ENCODE data around the gene HNRNPC. TPM values are rescaled to one million over a fixed set of nuclear protein-coding genes. Genes with fewer than 3 reads are reported as not detected.

Gene HNRNPC
- total and polyA plus RNA-seq, 10 of the 15 experiments (the other 5 are each of a cell fraction or from before 2014, with no cell fraction given): 679 to 1,492 (median 1,262) TPM

DNA sequence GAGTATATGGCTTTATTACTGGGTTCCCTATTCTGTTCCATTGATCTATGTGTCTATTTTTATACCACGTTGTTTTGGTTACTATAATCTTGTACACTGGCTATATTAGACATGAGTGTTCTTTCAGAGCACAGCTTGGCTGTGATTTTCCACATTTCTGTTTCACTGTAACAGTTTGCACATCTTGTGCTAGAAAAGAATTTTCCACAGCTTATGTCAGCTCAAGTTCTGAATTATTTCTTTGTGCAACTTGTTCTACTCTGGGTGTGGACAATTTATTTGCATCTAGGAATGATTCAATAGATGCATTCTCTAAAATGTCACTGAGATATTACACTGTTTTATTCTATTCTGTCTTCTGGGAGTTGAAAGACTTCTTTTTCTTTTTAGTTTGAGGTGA lies 85.0 kb downstream of the HNRNPC start:
- WGBS (ENCODE audit: insufficient coverage, insufficient replicate concordance, low lambda C conversion rate, missing lambda C conversion rate): 4% methylated on average over 1 of the region's 1 CpG
- CTCF ChIA-PET: interaction anchor here (1.5 kb wide), 1 partner anchor 48 kb away, joined by 3 read pairs; no protein-coding TSS in a partner anchor
- Histone ChIP-seq H4K20me1 (ENCODE audit: control insufficient read depth, insufficient read depth) (no peaks in the 10 kb centered on the region), H3K9ac (ENCODE audit: control insufficient read depth, insufficient read depth, low read length) (no peak overlapping the region), H3K4me3 (no peak overlapping the region), H3K79me2 (ENCODE audit: control insufficient read depth, insufficient read depth, low read length) (no peaks in the 10 kb centered on the region), H3K4me2 (ENCODE audit: control insufficient read depth, insufficient read depth) (no peak overlapping the region), H3K4me1 (ENCODE audit: control insufficient read depth, insufficient read depth, low read length) (no peaks in the 10 kb centered on the region), H3K36me3 (ENCODE audit: control insufficient read depth in 2 of 2, insufficient read depth in 2 of 2, low read length in 1 of 2) (no peaks in the 10 kb centered on the region), H3K9me3 (replicated peaks; ENCODE audit: control insufficient read depth, insufficient read depth, low read length) (no peaks in the 10 kb centered on the region), H3K27me3 (replicated peaks in 1 of 2; ENCODE audit: control insufficient read depth in 2 of 2, insufficient read depth in 2 of 2, low read length in 1 of 2) (no peaks in the 10 kb centered on the region), H2AFZ (ENCODE audit: control insufficient read depth, low read depth, low read length) (no peak overlapping the region), H3K27ac (ENCODE audit: control insufficient read depth, insufficient read depth) (no peak overlapping the region)
- FAIRE-seq: no peak
- POLR2A ChIA-PET: no interaction called here
- BruUV-seq (replicated peaks): no TSS peak
- no peak for TF ChIP-seq RUNX3 (IDR thresholded peaks at IDR 0.05; ENCODE audit: low read length)
- TF ChIP-seq IRF4 (IDR thresholded peaks at IDR 0.05; ENCODE audit: low read depth, low read length): no peak
- TF ChIP-seq HCFC1 (IDR thresholded peaks at IDR 0.05; ENCODE audit: low read length): no peak
- TF ChIP-seq RELA (IDR thresholded peaks at IDR 0.05; ENCODE audit: borderline replicate concordance, partially characterized antibody): no peak
- TF ChIP-seq SP1 (IDR thresholded peaks at IDR 0.05; ENCODE audit: low read depth, low read length): no peak
- DNase-seq (ENCODE audit: low read depth, low spot score): no peak
- in situ Hi-C loops (cut with MboI): no loop called here
- ATAC-seq: no peak
- SMC1A ChIA-PET (ENCODE audit: uncharacterized antibody, unreplicated experiment): no interaction called here
- RAD21 ChIA-PET (ENCODE audit: unreplicated experiment): no interaction called here
- intact Hi-C loops (cut with micrococcal nuclease; ENCODE audit: unreplicated experiment): no loop called here

- no TSS peak for BruUV-seq (replicated peaks)
- ChIA-PET CTCF (no interaction called here), POLR2A (no interaction called here), RAD21 (ENCODE audit: unreplicated experiment) (no interaction called here), SMC1A (ENCODE audit: uncharacterized antibody, unreplicated experiment) (no interaction called here)
- no peak overlapping the region for H3K27ac ChIP-seq (ENCODE audit: control insufficient read depth, insufficient read depth)
- no peak overlapping the region for H3K4me2 ChIP-seq (ENCODE audit: control insufficient read depth, insufficient read depth)
- H4K20me1 ChIP-seq (ENCODE audit: control insufficient read depth, insufficient read depth): no peaks in the 10 kb centered on the region
- ATAC-seq: no peak
- in situ Hi-C loops (cut with MboI) (no loop called here), intact Hi-C loops (cut with micrococcal nuclease; ENCODE audit: unreplicated experiment) (no loop called here)
- no peak overlapping the region for H3K9ac ChIP-seq (ENCODE audit: control insufficient read depth, insufficient read depth, low read length)
- H3K36me3 ChIP-seq (ENCODE audit: control insufficient read depth in 2 of 2, insufficient read depth in 2 of 2, low read length in 1 of 2): no peaks in the 10 kb centered on the region
- no peak for FAIRE-seq
- no peak overlapping the region for H2AFZ ChIP-seq (ENCODE audit: control insufficient read depth, low read depth, low read length)
- H3K27me3 ChIP-seq (replicated peaks in 1 of 2; ENCODE audit: control insufficient read depth in 2 of 2, insufficient read depth in 2 of 2, low read length in 1 of 2): no peaks in the 10 kb centered on the region
- H3K9me3 ChIP-seq (replicated peaks; ENCODE audit: control insufficient read depth, insufficient read depth, low read length): no peaks in the 10 kb centered on the region
- H3K4me3 ChIP-seq: no peak overlapping the region
- no peaks in the 10 kb centered on the region for H3K4me1 ChIP-seq (ENCODE audit: control insufficient read depth, insufficient read depth, low read length)
- no peaks in the 10 kb centered on the region for H3K79me2 ChIP-seq (ENCODE audit: control insufficient read depth, insufficient read depth, low read length)
- DNase-seq (ENCODE audit: low read depth, low spot score): no peak
- TF ChIP-seq PML (IDR thresholded peaks at IDR 0.05; ENCODE audit: low read length) (no peak), CREB1 (IDR thresholded peaks at IDR 0.05; ENCODE audit: low read depth) (no peak), CHD2 (IDR thresholded peaks at IDR 0.05; ENCODE audit: borderline replicate concordance, low read depth, low read length) (no peak)
- TF ChIP-seq, protein P1, sequence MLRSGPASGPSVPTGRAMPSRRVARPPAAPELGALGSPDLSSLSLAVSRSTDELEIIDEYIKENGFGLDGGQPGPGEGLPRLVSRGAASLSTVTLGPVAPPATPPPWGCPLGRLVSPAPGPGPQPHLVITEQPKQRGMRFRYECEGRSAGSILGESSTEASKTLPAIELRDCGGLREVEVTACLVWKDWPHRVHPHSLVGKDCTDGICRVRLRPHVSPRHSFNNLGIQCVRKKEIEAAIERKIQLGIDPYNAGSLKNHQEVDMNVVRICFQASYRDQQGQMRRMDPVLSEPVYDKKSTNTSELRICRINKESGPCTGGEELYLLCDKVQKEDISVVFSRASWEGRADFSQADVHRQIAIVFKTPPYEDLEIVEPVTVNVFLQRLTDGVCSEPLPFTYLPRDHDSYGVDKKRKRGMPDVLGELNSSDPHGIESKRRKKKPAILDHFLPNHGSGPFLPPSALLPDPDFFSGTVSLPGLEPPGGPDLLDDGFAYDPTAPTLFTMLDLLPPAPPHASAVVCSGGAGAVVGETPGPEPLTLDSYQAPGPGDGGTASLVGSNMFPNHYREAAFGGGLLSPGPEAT (IDR thresholded peaks at IDR 0.05; ENCODE audit: low read depth): no peak
- WGBS (ENCODE audit: insufficient coverage, insufficient replicate concordance, low lambda C conversion rate, missing lambda C conversion rate): 45% methylated on average over 2 of the region's 2 CpGs
Measured at GRCh38 chr14:21182166-21182565, 87.1 kb downstream of the HNRNPC start.

Measured in GM12878 (cell line).